Ectodermal cell (in vitro differentiated cells): ENCODE results near the gene PNMA6E.

ENCODE experiments used
- H3K27ac ChIP-seq: 2 replicates; pipeline ENCODE4 v1.7.0; 2013; ENCODE audit warnings: mild to moderate bottlenecking, low read depth, low read length; ENCODE audit not compliant: insufficient read depth, poor library complexity, severe bottlenecking
- H3K27me3 ChIP-seq: 2 replicates; pipeline ENCODE4 v1.7.0; 2013; ENCODE audit warnings: mild to moderate bottlenecking, low read length; ENCODE audit not compliant: insufficient read depth, control insufficient read depth, poor library complexity, severe bottlenecking
- H3K36me3 ChIP-seq: one replicate; pipeline ENCODE4 v1.7.0; 2013; ENCODE audit warnings: low read length; ENCODE audit not compliant: control insufficient read depth, insufficient read depth
- H3K4me1 ChIP-seq: one replicate; pipeline ENCODE4 v1.7.0; 2013; ENCODE audit warnings: low read length; ENCODE audit not compliant: control insufficient read depth, insufficient read depth
- H3K4me3 ChIP-seq: 2 replicates; pipeline ENCODE4 v1.7.0; 2013; ENCODE audit warnings: low read depth, low read length, control low read depth; ENCODE audit not compliant: insufficient read depth
- H3K9me3 ChIP-seq: 2 replicates; pipeline ENCODE4 v1.7.0; 2013; ENCODE audit warnings: mild to moderate bottlenecking, low read length, moderate library complexity; ENCODE audit not compliant: control insufficient read depth
- WGBS, 2 experiments: methylation state at CpG; one replicate each; pipeline ENCODE4 v1.1.7; 2013; ENCODE audit warnings: missing lambda C conversion rate in 2 of 2; 5-methylcytosine and 5-hydroxymethylcytosine counted together

The PNMA6E gene

DNA sequence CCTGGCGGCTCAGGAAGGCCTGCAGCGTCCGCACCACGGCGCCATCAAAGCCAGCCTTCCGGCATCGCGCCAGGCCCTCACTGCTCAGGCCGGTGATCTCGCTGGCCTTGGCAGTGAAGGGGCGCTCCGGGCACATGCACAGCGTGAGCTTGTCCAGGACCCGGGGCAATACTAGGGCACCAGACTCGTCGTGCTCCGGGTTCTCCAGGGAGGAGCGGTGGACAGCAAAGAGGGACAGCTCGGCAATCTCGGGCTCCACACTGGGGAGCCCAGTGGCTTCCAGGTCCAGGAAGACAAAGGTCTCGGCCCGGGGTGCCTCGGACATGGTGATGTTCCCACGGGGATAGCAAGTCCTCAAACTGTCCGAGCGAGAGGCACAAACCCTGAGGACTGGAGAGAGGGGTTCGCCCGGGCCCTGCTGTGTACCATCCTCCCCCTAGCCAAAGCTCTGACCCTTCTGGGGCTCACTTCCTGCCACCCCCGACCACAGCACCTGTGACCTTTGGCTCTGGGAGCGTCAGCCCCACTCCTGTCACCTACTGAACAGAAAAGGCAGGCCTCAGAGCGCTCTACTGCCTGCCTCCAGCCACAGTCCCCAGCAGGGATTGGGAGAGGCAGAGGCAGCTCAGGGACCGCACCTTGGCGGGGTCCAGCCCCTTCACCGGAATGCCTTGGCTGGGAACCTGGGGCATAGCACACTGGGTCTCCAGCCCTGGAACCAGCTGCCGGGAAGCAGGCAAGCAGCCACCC lies 44.1 kb upstream of the PNMA6E start:
- Histone ChIP-seq H3K36me3 (no peaks in the 10 kb centered on the region), H3K27me3 (no peaks in the 10 kb centered on the region), H3K4me1 (no peaks in the 10 kb centered on the region), H3K27ac (no peak overlapping the region), H3K4me3 (no peak overlapping the region), H3K9me3 (no peaks in the 10 kb centered on the region)
- 94 to 95% methylated on average over 35 of the region's 35 CpGs for WGBS, 2 experiments

DNA sequence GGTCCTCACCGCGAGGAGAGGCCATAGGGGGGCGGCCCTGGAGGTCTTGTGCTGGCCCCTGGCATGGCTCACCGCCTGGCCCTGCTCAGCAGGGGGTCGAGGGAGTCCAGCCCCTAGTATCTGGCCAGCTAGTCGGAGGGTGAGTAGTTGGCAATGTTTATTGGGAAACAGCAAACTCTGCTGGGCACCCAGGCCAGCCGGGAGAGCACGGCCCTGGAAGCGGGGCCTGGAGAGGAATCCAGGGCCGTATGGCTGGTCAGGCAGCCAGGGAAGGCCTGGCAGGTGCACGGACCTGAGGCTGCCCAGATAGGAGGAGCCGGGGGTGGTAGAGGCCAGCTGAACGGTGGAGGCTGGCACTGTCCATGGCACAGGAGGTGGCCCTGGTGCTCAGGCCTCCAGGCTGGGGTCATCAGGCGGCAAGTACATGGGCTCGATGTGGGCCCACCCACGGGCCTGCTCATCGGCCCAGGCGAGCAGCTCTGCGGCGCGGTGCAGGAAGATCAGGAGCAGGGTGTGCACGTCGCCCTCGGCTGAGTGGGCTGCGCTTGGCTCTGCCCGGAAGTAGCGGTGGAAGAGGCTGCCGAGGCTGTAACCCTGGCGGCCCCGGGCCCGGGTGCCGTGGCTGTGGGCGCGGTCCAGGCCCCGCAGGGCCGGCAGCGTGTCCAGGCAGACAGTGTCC lies 43.3 kb upstream of the PNMA6E start:
- Histone ChIP-seq H3K27me3 (no peaks in the 10 kb centered on the region), H3K4me3 (no peak overlapping the region), H3K27ac (no peak overlapping the region), H3K36me3 (no peaks in the 10 kb centered on the region), H3K4me1 (no peaks in the 10 kb centered on the region), H3K9me3 (no peaks in the 10 kb centered on the region)
- WGBS, 2 experiments = 95 to 96% methylated on average over 37 of the region's 37 CpGs

DNA sequence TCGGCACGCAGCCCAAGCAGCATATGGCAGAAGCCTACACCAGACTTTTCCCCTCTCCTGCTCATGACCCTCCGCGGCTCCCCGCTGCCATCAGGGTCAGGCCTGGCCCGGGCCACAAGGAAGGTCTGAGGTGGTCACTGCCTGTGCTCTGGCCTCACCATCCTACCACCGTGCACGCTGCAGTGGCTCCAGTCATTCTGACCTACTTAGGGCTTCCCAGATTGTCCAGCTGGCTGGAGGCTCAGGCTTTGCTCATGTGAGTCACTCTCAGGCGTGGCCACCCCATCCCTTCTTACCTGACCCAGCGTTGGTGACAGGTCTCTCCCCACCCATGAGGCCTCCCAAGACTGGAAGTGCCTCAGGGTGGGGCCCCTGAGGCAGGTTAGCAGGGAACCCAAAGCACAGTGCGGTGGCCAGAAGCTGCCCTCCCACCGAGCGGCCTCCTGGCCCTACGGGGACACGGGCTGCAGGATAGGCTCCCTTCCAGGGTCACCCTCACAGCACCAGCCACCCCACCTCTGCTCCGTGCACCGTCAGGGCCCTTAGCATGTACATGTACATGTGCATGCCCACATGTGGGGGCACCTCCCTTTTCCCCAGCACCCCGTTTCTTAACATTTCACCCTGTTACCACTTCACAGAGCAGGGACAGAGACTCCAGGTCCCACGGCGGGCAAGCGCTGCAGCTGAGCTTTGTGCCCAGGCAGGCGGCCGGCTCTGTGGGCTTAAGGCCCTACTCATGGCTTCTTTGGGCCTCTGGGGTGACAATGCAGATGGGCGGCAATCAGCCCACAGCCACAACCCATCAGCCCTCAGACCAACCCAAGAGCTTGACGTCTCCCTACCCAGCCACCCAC lies 42.6 kb upstream of the PNMA6E start:
- Histone ChIP-seq H3K27ac (no peak overlapping the region), H3K9me3 (no peaks in the 10 kb centered on the region), H3K27me3 (no peaks in the 10 kb centered on the region), H3K4me1 (no peaks in the 10 kb centered on the region), H3K36me3 (no peaks in the 10 kb centered on the region), H3K4me3 (no peak overlapping the region)
- WGBS, 2 experiments = 91 to 93% methylated on average over 25 of the region's 25 CpGs

DNA sequence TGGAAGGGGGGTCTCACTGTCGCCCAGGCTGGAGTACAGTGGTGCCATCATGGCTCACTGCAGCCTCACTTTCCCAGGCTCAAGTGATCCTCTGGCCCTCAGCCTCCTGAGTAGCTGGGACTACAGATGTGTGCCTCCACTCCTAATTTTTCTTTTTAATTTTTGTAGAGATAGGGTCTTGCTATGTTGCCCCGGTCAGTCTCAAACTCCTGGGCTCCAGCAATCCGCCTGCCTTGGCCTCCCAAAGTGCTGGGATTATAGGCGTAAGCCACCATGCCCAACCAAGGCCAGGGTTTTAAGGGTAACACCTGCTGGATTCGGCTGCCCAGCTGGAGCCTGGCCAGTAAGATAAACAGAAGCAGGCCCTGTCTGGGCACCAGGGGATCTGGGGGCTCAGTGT lies 41.3 kb upstream of the PNMA6E start:
- Histone ChIP-seq H3K4me1 (no peaks in the 10 kb centered on the region), H3K9me3 (no peaks in the 10 kb centered on the region), H3K4me3 (no peak overlapping the region), H3K27me3 (no peaks in the 10 kb centered on the region), H3K27ac (no peak overlapping the region), H3K36me3 (no peaks in the 10 kb centered on the region)
- WGBS, 2 experiments = 90 to 91% methylated on average over 5 of the region's 5 CpGs

DNA sequence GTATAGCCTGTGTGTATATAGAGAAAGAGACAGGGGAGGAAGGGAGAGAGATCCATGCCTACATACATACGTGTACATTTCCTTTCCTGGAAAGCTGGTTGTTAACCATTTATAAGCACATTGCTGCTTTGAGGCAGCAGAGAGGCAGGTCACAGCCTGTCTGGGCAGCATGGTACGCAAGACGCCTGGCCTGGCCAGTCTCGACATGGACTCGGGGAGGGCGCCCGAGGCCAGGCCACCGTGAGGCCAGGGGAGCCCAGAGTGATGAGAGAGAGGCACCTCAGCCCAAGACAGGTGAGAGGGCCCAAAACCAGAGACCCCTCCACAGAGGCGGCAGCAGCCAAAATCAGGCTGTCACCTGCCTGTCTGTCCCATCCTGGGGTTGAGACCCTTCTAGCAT lies 40.8 kb upstream of the PNMA6E start:
- no peak overlapping the region for H3K4me3 ChIP-seq
- H3K27ac ChIP-seq = no peak overlapping the region
- no peaks in the 10 kb centered on the region for H3K27me3 ChIP-seq
- H3K9me3 ChIP-seq = no peaks in the 10 kb centered on the region
- H3K4me1 ChIP-seq = no peaks in the 10 kb centered on the region
- 89 to 95% methylated on average over 9 of the region's 9 CpGs for WGBS, 2 experiments
- no peaks in the 10 kb centered on the region for H3K36me3 ChIP-seq

DNA sequence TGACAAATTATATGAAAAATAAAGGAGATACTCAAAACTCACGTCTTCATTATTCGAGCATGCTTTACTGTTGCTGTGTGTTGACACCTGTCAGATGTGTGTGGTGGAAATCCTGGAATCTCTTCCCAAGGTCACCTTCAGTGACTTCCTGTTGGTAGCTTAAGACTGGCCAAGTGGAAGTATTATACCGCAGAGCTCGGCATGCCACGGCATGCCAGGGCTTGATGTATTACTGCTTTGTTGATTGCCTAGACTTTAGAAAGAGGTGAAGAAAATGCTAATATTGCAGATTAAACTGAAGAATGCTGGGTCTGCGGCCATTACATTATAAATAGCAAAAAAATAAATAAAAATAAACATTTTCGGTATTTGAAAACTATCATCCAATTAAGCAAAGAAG lies 40.1 kb upstream of the PNMA6E start:
- Histone ChIP-seq H3K4me3 (no peak overlapping the region), H3K27ac (no peak overlapping the region), H3K9me3 (no peaks in the 10 kb centered on the region), H3K36me3 (no peaks in the 10 kb centered on the region), H3K4me1 (no peaks in the 10 kb centered on the region), H3K27me3 (no peaks in the 10 kb centered on the region)
- WGBS, 2 experiments = 65 to 79% methylated on average over 4 to 6 of the region's 7 CpGs

DNA sequence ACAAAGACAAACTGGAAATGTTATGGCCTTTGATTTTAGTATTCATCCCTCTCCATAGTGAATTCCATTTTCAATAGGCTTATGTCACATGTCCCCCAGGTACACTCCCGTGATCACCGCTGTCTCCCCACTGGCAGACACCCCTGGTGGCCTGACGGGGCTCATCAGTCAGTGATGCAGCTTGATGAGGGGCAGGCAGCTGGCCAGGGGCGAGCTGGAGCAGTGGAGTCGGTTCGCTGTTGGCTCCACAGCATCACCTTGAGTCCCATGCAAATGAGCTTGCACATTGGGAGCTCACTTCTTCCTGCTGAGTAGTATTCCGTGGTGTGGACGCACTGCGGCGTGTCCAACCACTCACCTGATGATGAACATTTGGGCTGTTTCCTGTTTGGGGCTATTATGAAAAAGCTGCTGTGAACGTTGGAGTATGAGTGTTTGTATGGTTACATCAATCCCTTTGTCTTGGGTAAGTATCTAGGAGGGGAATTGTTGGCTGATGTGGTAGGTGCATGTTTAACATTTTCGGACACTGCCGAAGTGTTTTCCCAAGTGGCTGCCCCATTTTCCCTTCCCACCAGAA lies 39.5 kb upstream of the PNMA6E start:
- no peak overlapping the region for H3K4me3 ChIP-seq
- H3K9me3 ChIP-seq = no peaks in the 10 kb centered on the region
- no peak overlapping the region for H3K27ac ChIP-seq
- H3K27me3 ChIP-seq = no peaks in the 10 kb centered on the region
- H3K4me1 ChIP-seq = no peaks in the 10 kb centered on the region
- no peaks in the 10 kb centered on the region for H3K36me3 ChIP-seq
- 85% methylated on average over 13 of the region's 13 CpGs for WGBS, 2 experiments

DNA sequence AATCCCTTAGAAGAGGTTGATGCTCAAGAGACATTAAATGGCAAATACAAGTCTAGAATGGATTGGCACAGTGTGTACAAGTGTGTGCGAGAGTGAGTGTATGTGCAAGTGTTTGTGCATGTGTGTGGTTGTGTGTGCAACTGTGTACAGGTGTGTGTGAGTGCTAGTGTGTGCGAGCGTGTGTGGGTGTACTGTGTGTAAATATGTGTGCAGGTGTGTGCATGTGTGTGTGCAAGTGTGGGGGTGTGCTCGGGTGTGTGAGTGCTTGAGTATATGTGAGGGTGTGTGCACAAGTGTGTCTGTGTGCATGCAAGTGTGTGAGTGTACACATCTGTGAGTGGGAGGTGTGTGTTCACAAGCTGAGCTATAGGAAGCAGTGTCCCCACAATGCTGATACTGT lies 38.8 kb upstream of the PNMA6E start:
- H3K36me3 ChIP-seq = no peaks in the 10 kb centered on the region
- no peak overlapping the region for H3K4me3 ChIP-seq
- WGBS, 2 experiments = 91 to 94% methylated on average over 4 of the region's 4 CpGs
- H3K9me3 ChIP-seq = no peaks in the 10 kb centered on the region
- no peak overlapping the region for H3K27ac ChIP-seq
- H3K27me3 ChIP-seq = no peaks in the 10 kb centered on the region
- H3K4me1 ChIP-seq = no peaks in the 10 kb centered on the region

DNA sequence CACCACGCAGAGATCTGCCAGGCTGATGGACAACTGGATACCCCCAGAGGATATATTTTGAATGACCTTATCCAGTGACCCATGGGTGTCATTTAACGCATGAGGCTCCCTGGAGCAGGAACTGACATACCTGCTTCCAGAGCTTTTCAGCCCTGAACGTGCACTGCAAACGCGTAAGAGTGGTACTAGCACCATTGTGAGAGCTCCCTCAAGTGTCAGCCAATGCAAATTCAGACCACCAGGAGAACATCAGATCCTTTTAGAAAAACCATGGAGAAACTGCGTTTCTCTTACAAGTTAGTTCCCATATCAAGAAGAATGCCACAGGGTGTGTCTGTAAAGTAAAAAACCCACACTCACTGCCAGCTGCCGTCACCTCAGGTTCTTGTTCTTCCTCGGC lies 37.4 kb upstream of the PNMA6E start:
- H3K4me1 ChIP-seq = no peaks in the 10 kb centered on the region
- H3K4me3 ChIP-seq = no peak overlapping the region
- H3K27ac ChIP-seq = no peak overlapping the region
- H3K36me3 ChIP-seq = no peaks in the 10 kb centered on the region
- 43 to 44% methylated on average over 8 of the region's 8 CpGs for WGBS, 2 experiments
- no peaks in the 10 kb centered on the region for H3K27me3 ChIP-seq
- H3K9me3 ChIP-seq = no peaks in the 10 kb centered on the region

DNA sequence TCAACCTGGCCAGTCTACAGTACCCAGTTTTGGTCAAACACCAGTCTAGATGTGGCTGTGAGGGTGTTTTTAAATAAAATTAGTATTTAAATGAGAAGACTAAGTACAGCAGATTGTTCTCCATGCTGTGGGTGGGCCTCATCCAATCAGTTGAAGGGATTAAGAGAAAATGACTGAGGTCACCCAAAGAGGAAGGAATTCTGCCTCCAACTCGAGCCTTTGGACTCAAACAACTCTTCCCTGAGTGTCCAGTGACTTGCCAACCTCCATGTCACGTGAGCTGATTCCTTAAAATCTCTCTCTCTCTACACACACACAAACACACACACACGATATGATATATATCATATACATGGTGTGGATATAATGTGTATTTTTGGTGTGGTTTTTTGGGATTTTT lies 34.7 kb upstream of the PNMA6E start:
- Histone ChIP-seq H3K4me3 (no peak overlapping the region), H3K27me3 (no peaks in the 10 kb centered on the region), H3K27ac (no peak overlapping the region), H3K9me3 (no peaks in the 10 kb centered on the region), H3K36me3 (no peaks in the 10 kb centered on the region), H3K4me1 (no peaks in the 10 kb centered on the region)
- WGBS, 2 experiments = 54 to 77% methylated on average over 1 to 2 of the region's 3 CpGs
